OCI-M2 (cell line): ENCODE results near the gene OR51T1.

Source experiments
- DNase-seq: peaks from one replicate; lab custom pipeline; 2025; ENCODE audit not compliant: unreplicated experiment; lab: John Stamatoyannopoulos, UW

The OR51T1 gene

DNA sequence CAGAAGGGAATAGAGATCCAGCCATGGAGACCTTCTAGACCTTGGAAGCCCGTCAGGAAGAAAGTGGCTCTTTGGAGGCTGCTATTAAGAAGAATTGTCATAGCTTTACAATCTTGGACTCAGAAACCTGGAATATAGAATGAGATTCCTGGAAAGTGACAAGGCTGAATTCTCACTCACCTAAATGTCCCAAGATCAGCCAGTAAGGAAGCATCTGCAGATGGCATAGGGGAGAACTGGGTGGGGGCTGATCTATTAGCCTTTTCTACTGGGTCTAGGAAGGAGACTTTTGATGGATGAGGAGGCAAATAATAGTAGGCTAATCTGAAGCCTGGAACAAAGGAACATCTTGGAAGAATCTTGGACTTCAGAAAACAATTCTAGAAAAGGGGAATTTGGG lies 42.5 kb downstream of the OR51T1 start, which contains the start of gene OR51G1:
TSS of gene OR51G1 (minus strand) at position 101 of the 400 bp plus-strand sequence. CDS start at position 101, 0 bp downstream.
- no peak for DNase-seq

DNA sequence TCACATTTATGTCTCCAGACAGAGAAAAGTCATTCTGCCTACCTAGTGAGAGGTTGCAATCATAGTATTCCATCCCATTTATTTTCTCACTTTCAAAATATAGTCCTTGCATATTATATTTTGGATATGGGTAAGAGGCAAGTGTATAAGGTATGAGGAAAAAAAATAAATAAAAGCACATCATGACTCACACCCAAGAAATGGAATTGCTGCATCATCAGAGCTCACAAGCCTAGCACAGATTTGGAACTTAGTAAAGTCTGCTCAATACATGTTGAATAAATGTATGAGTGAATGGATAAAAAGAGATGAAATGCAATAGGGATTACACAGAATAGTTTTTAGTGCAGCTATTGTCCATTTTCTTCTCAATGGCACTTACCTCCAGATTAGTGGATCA lies 44.9 kb downstream of the OR51T1 start:
- DNase-seq, result no peak
